ENCODE measurements around the gene SCRG1.

- TF ChIP-seq GATA3 (IDR thresholded peaks at IDR 0.05; ENCODE audit: low read depth, low read length) (no peak), GATA2 (IDR thresholded peaks at IDR 0.05; ENCODE audit: low read depth, low read length) (no peak)
These were observed 28.2 kb downstream of the SCRG1 start, which contains the start of gene SAP30 for GRCh38 chr4:173370477-173371291.
